Loucy (cell line): ENCODE data around the gene C2CD3.

ENCODE experiments used
- H2AFZ ChIP-seq: fragments of 200-600 bp; sonication (generic); 2 replicates; pipeline ENCODE4 v1.6.0; 2016; ENCODE audit warnings: antibody characterized with exemption, mild to moderate bottlenecking, low read length, moderate library complexity
- H3F3A ChIP-seq: fragments of 200-600 bp; 2 replicates; pipeline ENCODE4 v1.6.0; 2016; ENCODE audit warnings: antibody characterized with exemption, low read depth, mild to moderate bottlenecking
- H3K27me3 ChIP-seq: fragments of 200-600 bp; sonication (generic); 2 replicates; pipeline ENCODE4 v1.6.1; 2014; ENCODE audit warnings: low read length, mild to moderate bottlenecking; ENCODE audit not compliant: insufficient read depth, poor library complexity, severe bottlenecking
- H3K36me3 ChIP-seq: fragments of 200-600 bp; sonication (generic); 2 replicates; pipeline ENCODE4 v1.6.1; 2016; ENCODE audit warnings: low read length; ENCODE audit not compliant: insufficient read depth
- H3K4me1 ChIP-seq: fragments of 200-600 bp; sonication (generic); 2 replicates; pipeline ENCODE4 v1.5.1; 2014; ENCODE audit warnings: low read length, mild to moderate bottlenecking; ENCODE audit not compliant: insufficient read depth, poor library complexity, severe bottlenecking
- H3K4me2 ChIP-seq: fragments of 200-600 bp; sonication (generic); 2 replicates; pipeline ENCODE4 v1.6.0; 2014; ENCODE audit warnings: antibody characterized with exemption, low read length, low read depth, mild to moderate bottlenecking; ENCODE audit not compliant: poor library complexity, severe bottlenecking
- H3K4me3 ChIP-seq: fragments of 200-600 bp; sonication (generic); 2 replicates; pipeline ENCODE4 v1.5.1; 2014; ENCODE audit warnings: low read length, mild to moderate bottlenecking, mixed read lengths; ENCODE audit not compliant: poor library complexity, severe bottlenecking
- H3K79me2 ChIP-seq: fragments of 200-600 bp; sonication (generic); 2 replicates; pipeline ENCODE4 v1.6.1; 2014; ENCODE audit warnings: low read length; ENCODE audit not compliant: insufficient read depth
- H3K9ac ChIP-seq: fragments of 200-600 bp; sonication (generic); 2 replicates; pipeline ENCODE4 v1.6.0; 2014; ENCODE audit warnings: mild to moderate bottlenecking, low read depth, low read length, moderate library complexity; ENCODE audit not compliant: poor library complexity, severe bottlenecking
- H3K9me2 ChIP-seq: fragments of 200-600 bp; sonication (generic); replicated peaks from 2 replicates; pipeline ENCODE4 v1.6.1; 2016; ENCODE audit warnings: low read depth, low read length, mixed read lengths
- H3K9me3 ChIP-seq: fragments of 200-600 bp; sonication (generic); 2 replicates; pipeline ENCODE4 v1.6.1; 2014; ENCODE audit warnings: mild to moderate bottlenecking, antibody characterized with exemption, low read length, low read depth; ENCODE audit not compliant: insufficient read depth
- H4K20me1 ChIP-seq: fragments of 200-600 bp; sonication (generic); 2 replicates; pipeline ENCODE4 v1.6.0; 2014; ENCODE audit warnings: antibody characterized with exemption, low read length, mild to moderate bottlenecking; ENCODE audit not compliant: insufficient read depth, poor library complexity, severe bottlenecking
- EZH2phosphoT487 ChIP-seq: fragments of 200-600 bp; IDR thresholded peaks from 2 replicates; pipeline ENCODE4 v1.6.1; 2018; ENCODE audit warnings: antibody characterized with exemption, mild to moderate bottlenecking, moderate library complexity, borderline replicate concordance
- TF ChIP-seq, protein P1 (sequence below): fragments of 200-600 bp; sonication (generic); conservative IDR thresholded peaks from 2 replicates; pipeline ENCODE4 v1.5.1; 2014; ENCODE audit warnings: mild to moderate bottlenecking, antibody characterized with exemption, low read length

The C2CD3 gene

DNA sequence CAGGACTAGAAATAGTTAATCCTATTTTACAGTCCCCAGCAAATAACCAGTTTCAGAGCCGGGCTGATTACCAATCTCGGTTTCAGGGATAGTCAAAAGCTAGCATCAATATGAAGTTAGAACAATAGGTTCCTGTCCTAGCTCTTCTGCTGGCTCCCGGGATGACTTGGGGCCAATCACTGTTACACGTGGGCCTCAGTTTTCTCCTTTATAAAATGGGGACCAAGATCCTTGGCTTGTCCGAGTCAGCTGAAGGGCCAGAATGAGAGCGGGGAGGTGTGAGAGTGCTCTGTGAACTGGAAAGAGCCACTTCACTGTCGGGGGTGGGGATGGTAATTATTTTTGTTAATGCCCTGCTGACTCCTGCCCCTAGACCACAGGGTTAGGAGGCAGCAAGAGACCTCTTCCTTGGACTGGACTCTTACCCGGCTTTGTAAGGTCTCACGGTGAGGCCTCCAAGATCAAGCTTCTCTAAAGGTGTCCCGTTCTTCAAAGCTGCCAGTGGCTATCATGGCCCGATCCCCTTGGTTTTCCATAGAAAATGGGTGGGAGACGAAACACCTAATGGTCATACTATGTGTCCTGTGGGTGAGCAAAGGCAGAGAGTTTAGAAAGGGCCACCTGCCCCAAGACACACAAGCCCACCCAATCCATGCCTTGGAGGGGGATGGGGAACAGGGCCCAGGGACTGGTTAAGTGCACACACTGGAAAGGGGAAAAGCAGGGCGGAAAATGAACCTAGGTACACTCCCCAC lies 189.6 kb downstream of the C2CD3 start:
- Histone ChIP-seq H3K79me2 (peaks cover 78% of the 10 kb centered on the region), H3K4me1 (peaks cover 56% of the 10 kb centered on the region), H3K9ac (peak overlapping the region; percentile 99), H3K4me2 (peak overlapping the region; percentile 92), H3K9me3 (no peaks in the 10 kb centered on the region), H4K20me1 (peaks cover 52% of the 10 kb centered on the region), H3K36me3 (peaks cover 29% of the 10 kb centered on the region; the same call in 1 of the 2 replicates), H3K4me3 (peak overlapping the region; percentile 97), H3K9me2 (no peaks in the 10 kb centered on the region), H2AFZ (no peak overlapping the region), H3F3A (peaks cover 12% of the 10 kb centered on the region), H3K27me3 (peaks cover 7% of the 10 kb centered on the region)
- no peak for TF ChIP-seq EZH2phosphoT487
- TF ChIP-seq, protein P1, sequence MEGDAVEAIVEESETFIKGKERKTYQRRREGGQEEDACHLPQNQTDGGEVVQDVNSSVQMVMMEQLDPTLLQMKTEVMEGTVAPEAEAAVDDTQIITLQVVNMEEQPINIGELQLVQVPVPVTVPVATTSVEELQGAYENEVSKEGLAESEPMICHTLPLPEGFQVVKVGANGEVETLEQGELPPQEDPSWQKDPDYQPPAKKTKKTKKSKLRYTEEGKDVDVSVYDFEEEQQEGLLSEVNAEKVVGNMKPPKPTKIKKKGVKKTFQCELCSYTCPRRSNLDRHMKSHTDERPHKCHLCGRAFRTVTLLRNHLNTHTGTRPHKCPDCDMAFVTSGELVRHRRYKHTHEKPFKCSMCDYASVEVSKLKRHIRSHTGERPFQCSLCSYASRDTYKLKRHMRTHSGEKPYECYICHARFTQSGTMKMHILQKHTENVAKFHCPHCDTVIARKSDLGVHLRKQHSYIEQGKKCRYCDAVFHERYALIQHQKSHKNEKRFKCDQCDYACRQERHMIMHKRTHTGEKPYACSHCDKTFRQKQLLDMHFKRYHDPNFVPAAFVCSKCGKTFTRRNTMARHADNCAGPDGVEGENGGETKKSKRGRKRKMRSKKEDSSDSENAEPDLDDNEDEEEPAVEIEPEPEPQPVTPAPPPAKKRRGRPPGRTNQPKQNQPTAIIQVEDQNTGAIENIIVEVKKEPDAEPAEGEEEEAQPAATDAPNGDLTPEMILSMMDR: no peak

DNA sequence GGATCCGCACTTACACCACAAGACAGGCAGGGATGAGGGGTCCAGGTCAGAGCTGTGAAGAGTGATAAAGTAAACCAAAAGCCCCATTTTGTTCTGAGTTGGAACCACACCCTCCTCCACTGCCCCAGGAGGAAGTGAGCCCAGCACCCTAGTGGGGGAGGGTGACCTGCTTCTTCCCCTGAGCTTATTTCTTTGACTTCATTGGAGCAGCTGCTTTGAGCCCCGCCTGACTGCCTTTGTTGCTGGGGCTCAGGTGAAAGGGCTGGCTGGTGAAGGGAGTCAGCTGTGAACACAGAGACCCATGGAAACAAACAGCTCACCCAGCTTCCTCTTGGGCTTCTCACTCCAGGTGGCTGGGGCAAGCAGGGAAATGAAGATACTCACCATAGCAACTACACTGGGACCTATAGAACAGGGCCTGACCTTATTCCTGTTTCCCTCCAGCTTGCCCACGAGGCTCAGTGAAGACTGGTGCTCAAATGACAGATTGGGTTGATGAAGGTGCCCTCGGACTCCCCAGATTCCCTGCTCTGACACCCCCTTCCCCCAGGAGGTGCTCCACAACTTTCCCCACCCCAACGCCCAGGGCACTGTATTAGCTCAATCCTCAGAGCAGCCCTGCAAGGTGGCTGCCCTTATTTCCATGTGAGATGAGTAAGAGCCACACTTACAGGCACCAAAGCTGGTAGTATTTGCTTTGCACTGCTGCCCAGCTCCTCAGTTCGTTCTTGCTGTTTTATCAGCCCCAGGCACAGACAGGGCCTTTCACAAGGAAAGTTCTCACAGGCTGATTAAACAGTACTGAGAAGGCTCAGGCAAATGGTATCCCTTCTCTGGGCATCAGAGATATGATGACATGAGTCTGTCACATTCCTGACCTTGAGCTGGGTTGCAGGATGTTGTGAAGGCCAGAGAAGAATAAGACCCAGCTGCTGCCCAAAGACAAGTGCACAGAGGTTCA lies 190.5 kb downstream of the C2CD3 start:
- peaks cover 79% of the 10 kb centered on the region for H3K79me2 ChIP-seq

DNA sequence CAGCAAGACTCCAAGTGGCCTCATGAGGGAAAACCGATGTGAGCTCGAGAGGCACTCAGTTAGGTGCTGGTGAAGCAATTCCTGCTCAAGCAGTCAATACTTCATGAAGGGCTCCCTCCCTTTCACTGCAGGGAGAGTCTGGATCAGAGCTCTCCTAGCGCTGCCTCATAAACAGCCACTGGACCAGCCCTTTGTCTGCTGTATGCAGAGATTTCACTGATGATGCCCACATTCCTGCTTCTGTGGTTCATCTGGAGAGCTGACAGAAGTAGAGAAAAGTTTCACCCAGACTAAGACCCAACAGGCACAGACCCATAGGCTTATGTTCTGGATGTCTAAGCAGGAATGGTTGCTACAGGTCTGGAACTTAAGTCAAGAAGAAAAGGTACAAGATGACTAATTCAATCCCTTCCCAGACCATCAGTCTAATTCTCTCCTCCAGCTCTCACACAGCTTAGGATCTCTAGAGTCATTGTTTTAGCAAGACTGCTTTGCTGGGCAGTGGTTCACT lies 192.2 kb downstream of the C2CD3 start:
- H3K36me3 ChIP-seq: peaks cover 47% of the 10 kb centered on the region; the same call in 1 of the 2 replicates
- peak overlapping the region; percentile 92 for H3K4me2 ChIP-seq
- H4K20me1 ChIP-seq: peaks cover 71% of the 10 kb centered on the region
- peak overlapping the region; percentile 97 for H3K4me3 ChIP-seq
- H3K9ac ChIP-seq: peak overlapping the region; percentile 99
- H3K27me3 ChIP-seq: peaks cover 7% of the 10 kb centered on the region
- H3F3A ChIP-seq: peaks cover 19% of the 10 kb centered on the region
- H3K79me2 ChIP-seq: peaks cover 67% of the 10 kb centered on the region
- TF ChIP-seq, protein P1: no peak
- no peak for TF ChIP-seq EZH2phosphoT487
- peaks cover 56% of the 10 kb centered on the region for H3K4me1 ChIP-seq
- H3K9me3 ChIP-seq: no peaks in the 10 kb centered on the region
- no peaks in the 10 kb centered on the region for H3K9me2 ChIP-seq
- no peak overlapping the region for H2AFZ ChIP-seq

More for the DNA sequence above, 190.5 kb downstream of the C2CD3 start:
- Histone ChIP-seq H3K9me2 (no peaks in the 10 kb centered on the region), H3K4me1 (peaks cover 56% of the 10 kb centered on the region), H2AFZ (no peak overlapping the region), H3K4me2 (peak overlapping the region; percentile 92), H3K27me3 (peaks cover 7% of the 10 kb centered on the region), H3K9me3 (no peaks in the 10 kb centered on the region), H3K4me3 (peak overlapping the region; percentile 97), H3K36me3 (peaks cover 37% of the 10 kb centered on the region; the same call in 1 of the 2 replicates), H3K9ac (peak overlapping the region; percentile 99), H3F3A (peaks cover 12% of the 10 kb centered on the region), H4K20me1 (peaks cover 57% of the 10 kb centered on the region)
- TF ChIP-seq, protein P1: no peak
- no peak for TF ChIP-seq EZH2phosphoT487
